Colonic mucosa (tissue), 4 donors: ENCODE data around the gene MAP3K1. TPM values are rescaled to one million over a fixed set of nuclear protein-coding genes. Genes with fewer than 3 reads are reported as not detected.

ENCODE experiments used
- DNase-seq: peaks from one replicate; pipeline ENCODE4 v3.0.0-alpha.2; 2020
- H3K27ac ChIP-seq: fragments of 200-600 bp; one replicate; pipeline ENCODE4 v1.8.0; 2021
- H3K27me3 ChIP-seq: fragments of 200-600 bp; one replicate; pipeline ENCODE4 v1.8.0; 2021
- H3K36me3 ChIP-seq: fragments of 200-600 bp; one replicate; pipeline ENCODE4 v1.8.0; 2021
- H3K4me1 ChIP-seq: fragments of 200-600 bp; one replicate; pipeline ENCODE4 v1.8.0; 2021; ENCODE audit warnings: mild to moderate bottlenecking
- H3K4me3 ChIP-seq: fragments of 200-600 bp; one replicate; pipeline ENCODE4 v1.8.0; 2021
- H3K9ac ChIP-seq, 2 donors: one replicate each; pipeline ENCODE4 v1.7.0; 2013; ENCODE audit warnings: control low read depth in 2 of 2, low read depth in 2 of 2, low read length in 2 of 2
- H3K9me3 ChIP-seq: fragments of 200-600 bp; one replicate; pipeline ENCODE4 v1.8.0; 2021
- CTCF ChIP-seq: fragments of 200-600 bp; IDR thresholded peaks from one replicate; pipeline ENCODE4 v1.8.0; 2022; ENCODE audit warnings: antibody characterized with exemption, mild to moderate bottlenecking
- intact Hi-C: fragments of 100-400 bp; cut with DNase I; formaldehyde crosslinking; loops from one replicate; pipeline ENCODE4 v1.14.1; 2022
- total RNA-seq, 2 donors: library from RNA; stranded (reverse); fragmentation: NEBNext Ultra II Directional in 1 of 2; extraction: Animal tissue kit (Norgen Biotek cat#: 25700) in 1 of 2; gene quantifications; one replicate each; pipeline ENCODE4 v1.2.1, GENCODE V29; 2021
- donor health status: healthy.
- donor health status: DM: no; HTN: no; CAD: no.
- donor health status: DM: no; HTN: no; CAD: no.

MAP3K1 gene
- total RNA-seq, 2 donors from 2014 or later, result 12.2 to 12.6 TPM

- H3K9ac ChIP-seq, result no peak overlapping the region
- intact Hi-C loops, result no loop called here
- H3K4me3 ChIP-seq, result no peak overlapping the region
- TF ChIP-seq CTCF, result no peak
- no peak for DNase-seq
- no peaks in the 10 kb centered on the region for H3K27me3 ChIP-seq
- H3K27ac ChIP-seq, result peak overlapping the region; percentile 9
- H3K9me3 ChIP-seq, result no peaks in the 10 kb centered on the region
- no peaks in the 10 kb centered on the region for H3K36me3 ChIP-seq
- H3K4me1 ChIP-seq, result no peaks in the 10 kb centered on the region
Observed at GRCh38 chr5:56839062-56839461, 23.7 kb downstream of the MAP3K1 start.

- Histone ChIP-seq H3K4me1 (no peaks in the 10 kb centered on the region), H3K9me3 (no peaks in the 10 kb centered on the region), H3K36me3 (no peaks in the 10 kb centered on the region), H3K9ac (no peak overlapping the region), H3K4me3 (no peak overlapping the region), H3K27me3 (no peaks in the 10 kb centered on the region), H3K27ac (no peak overlapping the region)
- DNase-seq, result no peak
- intact Hi-C loops, result no loop called here
- no peak for TF ChIP-seq CTCF
Observed at GRCh38 chr5:56840597-56840996, 25.2 kb downstream of the MAP3K1 start.

GRCh38 chr5:56845277-56845676 is 29.9 kb downstream of the MAP3K1 start:
- no peak overlapping the region for H3K27ac ChIP-seq
- DNase-seq, result no peak
- no peak overlapping the region for H3K4me3 ChIP-seq
- H3K9ac ChIP-seq, result no peak overlapping the region
- intact Hi-C loops, result no loop called here
- H3K36me3 ChIP-seq, result no peaks in the 10 kb centered on the region
- H3K27me3 ChIP-seq, result no peaks in the 10 kb centered on the region
- no peaks in the 10 kb centered on the region for H3K9me3 ChIP-seq
- TF ChIP-seq CTCF, result no peak
- H3K4me1 ChIP-seq, result no peaks in the 10 kb centered on the region

- no peak for TF ChIP-seq CTCF
- intact Hi-C loops, result no loop called here
- no peaks in the 10 kb centered on the region for H3K27me3 ChIP-seq
- no peak overlapping the region for H3K9ac ChIP-seq
- no peaks in the 10 kb centered on the region for H3K4me1 ChIP-seq
- H3K27ac ChIP-seq, result no peak overlapping the region
- H3K4me3 ChIP-seq, result no peak overlapping the region
- no peaks in the 10 kb centered on the region for H3K9me3 ChIP-seq
- no peaks in the 10 kb centered on the region for H3K36me3 ChIP-seq
- no peak for DNase-seq
Observed at GRCh38 chr5:56845904-56846480, 30.6 kb downstream of the MAP3K1 start.

GRCh38 chr5:56848206-56848605 is 32.9 kb downstream of the MAP3K1 start:
- H3K27me3 ChIP-seq, result no peaks in the 10 kb centered on the region
- no peak overlapping the region for H3K9ac ChIP-seq
- no peak for TF ChIP-seq CTCF
- no peak for DNase-seq
- no peak overlapping the region for H3K4me3 ChIP-seq
- no peak overlapping the region for H3K27ac ChIP-seq
- H3K9me3 ChIP-seq, result no peaks in the 10 kb centered on the region
- H3K36me3 ChIP-seq, result no peaks in the 10 kb centered on the region
- peaks cover 8% of the 10 kb centered on the region for H3K4me1 ChIP-seq
- intact Hi-C loops, result no loop called here

GRCh38 chr5:56849671-56850070 is 34.3 kb downstream of the MAP3K1 start:
- Histone ChIP-seq H3K4me1 (peaks cover 12% of the 10 kb centered on the region), H3K27ac (no peak overlapping the region), H3K36me3 (no peaks in the 10 kb centered on the region), H3K27me3 (no peaks in the 10 kb centered on the region), H3K4me3 (no peak overlapping the region), H3K9ac (no peak overlapping the region), H3K9me3 (no peaks in the 10 kb centered on the region)
- TF ChIP-seq CTCF, result no peak
- intact Hi-C loops, result no loop called here
- no peak for DNase-seq
